ENCODE measurements around the gene CDKAL1.
"Not testable (repeated sequence)": the region's sequence is repeated elsewhere in the genome, so short reads cannot be mapped to it uniquely, and the experiment has no call there.

CDKAL1 gene

DNA sequence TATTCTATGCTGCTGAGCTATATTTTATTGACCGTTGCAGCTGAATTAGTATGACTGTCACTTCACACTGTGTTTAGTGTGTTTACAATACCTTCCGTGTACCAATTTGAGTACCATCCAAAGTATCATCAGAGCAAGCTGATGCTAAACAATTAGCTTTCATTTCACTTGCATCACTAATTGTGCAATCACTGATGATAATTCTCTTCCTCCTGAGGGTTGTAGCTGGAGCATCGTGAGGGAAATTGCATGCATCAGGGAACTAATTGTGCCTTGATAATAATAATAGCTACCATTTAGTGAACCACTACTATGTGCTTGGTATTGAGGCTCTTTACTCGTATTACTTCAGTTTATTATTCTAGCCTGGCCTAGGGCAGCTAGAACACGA is 674.5 kb downstream of the CDKAL1 start:
- no peak for DNase-seq (ENCODE audit: low read depth)

DNA sequence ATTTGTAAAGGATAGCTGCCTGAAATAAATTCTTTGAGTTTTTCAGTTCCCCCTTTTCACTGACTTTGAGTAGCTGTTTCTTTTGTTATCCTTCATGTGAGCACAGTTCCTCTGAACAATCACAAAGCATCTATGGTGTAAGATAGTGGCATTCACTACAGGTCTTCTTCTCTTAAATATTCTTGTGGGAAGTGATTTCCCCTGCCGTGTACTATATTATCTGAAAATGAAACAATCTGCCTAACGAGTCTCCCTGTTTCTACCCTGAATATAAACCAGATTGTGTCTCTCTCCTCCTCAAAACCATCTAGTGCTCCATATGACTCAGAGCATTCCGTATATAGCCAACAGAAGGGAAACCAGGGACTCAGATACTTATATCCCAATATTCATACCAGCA is 679.2 kb downstream of the CDKAL1 start:
- no peak for DNase-seq (ENCODE audit: low read depth)

DNA sequence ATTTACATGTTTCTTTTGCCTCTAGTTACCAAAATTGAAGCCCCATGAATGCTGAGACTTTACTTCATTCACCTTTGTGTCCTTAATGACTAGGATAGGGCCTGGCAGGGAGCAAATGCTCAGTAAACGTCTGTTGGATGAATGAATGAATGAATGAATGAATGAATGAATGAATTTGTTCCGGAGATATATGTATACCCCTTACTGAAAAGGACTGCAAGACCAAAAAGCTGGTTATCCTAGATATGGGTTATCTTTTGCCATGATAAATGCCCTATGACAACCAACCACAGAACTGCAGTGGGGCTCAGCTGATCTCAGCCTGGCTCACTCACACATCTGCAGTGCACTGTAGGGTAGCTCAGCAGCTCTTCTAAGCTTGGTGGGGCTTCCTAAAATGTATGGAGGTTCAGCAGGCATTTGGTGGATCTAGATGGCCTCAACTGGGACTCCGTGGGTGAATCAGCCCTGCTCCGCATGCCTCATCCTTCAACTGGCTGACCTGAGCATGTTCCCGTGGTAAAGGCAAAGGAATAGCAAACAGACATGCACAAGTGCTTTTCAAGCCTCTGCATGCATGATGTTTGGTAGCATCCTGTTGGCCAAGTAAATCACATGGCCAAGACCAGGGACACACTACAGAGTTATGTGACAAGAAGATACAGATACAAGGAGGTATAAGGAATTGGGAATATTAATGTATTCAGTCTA is 680.6 kb downstream of the CDKAL1 start:
- no peak for DNase-seq (ENCODE audit: low read depth)

DNA sequence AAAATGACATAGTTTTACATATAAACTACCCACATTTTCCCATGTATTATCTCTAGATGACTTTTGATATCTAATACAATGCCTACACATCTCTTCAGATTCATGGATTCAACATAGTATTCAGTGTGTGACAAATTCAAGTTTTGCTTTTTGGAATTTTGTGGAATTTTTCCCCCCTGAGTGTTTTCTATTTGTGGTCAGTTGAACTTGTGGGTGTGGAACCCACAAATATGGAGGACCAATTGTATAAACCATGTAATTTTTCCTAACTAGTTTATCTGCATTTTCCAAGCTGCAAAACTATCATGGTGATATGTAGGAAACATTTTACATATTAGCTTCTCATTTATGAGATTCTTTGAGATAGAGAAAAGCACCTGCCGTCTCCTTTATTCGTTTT is 685.0 kb downstream of the CDKAL1 start:
- DNase-seq (ENCODE audit: low read depth): no peak

DNA sequence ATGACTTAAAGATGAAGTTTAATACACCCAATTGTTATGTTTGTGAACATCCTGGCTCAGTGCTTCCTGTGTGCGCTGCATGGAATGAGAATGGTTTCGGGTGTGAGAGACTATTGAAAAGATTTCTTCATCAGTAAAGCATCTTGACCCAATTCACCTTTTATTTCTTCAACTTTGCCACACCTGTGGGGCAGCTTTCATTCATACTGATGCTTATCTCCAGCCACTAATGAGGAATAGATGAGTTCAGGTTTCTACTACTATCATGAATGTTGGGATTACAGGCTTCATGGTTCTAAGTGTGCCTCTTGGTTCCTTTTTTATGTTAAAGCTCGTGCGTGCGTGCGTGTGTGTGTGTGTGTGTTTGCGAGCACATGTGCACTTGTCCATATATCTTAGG is 685.6 kb downstream of the CDKAL1 start:
- DNase-seq (ENCODE audit: low read depth): no peak

DNA sequence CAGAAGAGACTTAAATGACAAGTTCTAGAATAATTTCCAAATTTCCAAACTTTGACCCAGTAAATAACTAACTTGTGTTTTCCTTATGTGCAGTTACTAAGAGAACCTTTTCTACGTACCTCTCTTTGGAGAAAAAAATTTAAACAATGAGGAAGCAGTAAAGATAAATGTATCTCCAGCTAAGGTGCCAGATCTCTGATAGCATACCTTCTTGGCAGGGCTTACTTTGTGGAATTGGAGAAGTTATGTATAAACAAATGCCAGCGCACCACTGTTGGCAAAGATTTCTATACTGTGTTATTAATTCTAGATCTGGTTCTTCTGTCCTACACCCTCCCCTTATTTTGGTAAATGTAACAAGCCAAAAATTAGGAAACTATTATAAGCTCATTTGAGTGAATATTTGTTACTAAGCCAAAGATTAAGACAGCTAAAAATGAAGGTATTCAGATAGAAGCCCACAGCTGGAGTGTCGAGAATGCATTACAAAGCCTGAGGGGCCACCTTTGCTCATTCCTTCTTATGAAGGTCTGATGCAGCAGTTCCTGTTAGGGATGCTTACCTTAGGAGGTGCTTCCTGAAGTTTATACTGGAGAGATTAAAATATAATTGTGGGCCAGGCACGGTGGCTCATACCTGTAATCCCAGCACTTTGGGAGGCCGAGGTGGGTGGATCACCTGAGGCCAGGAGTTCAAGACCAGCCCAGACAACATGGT is 686.2 kb downstream of the CDKAL1 start:
- DNase-seq (ENCODE audit: low read depth): no peak

DNA sequence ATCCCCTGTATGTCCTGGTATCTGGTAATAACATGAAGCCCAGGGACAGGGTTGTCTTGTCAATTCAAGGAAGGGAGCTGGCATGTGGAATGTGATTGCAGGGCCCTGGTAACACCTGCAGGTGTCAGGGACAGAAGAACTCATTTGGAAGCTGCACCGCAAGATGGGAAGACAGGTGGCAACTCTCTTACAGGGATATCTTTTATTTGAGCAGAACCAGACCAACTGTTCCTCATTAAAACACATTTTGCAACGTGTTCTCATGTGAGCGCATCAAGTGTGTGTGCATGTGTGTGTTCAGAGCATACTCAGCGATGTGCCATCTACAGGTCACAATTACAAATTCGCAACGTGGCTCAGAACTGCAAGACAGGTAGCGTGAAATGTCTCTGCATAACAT is 688.4 kb downstream of the CDKAL1 start:
- DNase-seq (ENCODE audit: low read depth): no peak

DNA sequence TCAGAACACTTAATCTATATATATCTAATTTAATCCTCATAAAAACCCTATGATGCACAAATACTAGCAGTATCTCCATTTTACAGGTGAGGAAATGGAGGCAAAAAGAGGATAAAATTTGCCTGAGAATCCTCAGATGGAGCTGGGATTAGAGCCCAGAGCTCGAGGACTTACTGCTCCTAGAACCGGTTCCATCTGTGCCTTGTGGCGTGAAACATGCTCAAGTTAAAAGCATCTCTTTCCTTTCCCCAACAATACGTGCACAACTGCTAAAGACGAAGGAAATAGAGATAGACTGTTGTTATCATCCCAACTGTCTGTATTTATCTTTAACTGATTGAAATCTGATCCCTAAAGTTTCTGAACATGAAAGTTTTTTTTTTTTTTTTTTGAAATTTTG is 691.7 kb downstream of the CDKAL1 start:
- DNase-seq (ENCODE audit: low read depth): no peak

DNA sequence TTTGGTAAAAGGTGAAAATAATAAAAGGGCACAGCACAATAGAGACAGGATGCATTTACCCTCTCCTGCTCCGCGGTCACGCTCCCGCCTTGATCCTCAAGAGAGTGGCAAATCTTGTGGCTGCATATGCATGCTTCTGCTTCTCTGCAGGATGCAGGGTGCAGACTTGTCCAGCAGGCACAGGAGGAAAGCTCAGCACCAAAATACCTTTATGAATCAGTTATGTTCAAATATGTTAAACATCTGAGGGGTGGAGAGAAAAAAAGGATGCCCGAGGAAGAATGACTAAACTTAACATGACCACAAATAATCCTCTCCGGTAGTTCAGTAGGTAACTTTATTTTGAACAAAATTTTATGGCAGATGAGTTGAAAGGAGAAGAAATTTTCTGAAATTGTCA is 693.2 kb downstream of the CDKAL1 start:
- no peak for DNase-seq (ENCODE audit: low read depth)

DNA sequence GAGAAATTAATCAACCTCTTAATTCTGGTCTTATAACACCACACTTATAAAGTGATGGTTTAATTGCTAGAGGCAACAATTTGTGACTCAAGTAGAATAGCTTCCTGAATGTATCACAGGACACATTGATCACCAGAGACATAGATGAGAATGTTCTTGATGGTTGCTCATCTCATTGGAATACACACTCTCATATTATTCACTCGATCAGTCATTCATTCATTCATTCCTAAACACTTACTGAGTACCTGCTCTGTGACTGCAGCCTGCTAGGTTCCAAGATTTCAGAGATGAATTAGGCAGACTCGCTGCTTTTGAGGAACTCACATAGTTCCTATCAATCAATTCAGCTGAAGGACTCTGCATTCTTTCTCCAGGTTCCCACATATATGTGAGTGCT is 694.2 kb downstream of the CDKAL1 start:
- DNase-seq (ENCODE audit: low read depth): no peak

DNA sequence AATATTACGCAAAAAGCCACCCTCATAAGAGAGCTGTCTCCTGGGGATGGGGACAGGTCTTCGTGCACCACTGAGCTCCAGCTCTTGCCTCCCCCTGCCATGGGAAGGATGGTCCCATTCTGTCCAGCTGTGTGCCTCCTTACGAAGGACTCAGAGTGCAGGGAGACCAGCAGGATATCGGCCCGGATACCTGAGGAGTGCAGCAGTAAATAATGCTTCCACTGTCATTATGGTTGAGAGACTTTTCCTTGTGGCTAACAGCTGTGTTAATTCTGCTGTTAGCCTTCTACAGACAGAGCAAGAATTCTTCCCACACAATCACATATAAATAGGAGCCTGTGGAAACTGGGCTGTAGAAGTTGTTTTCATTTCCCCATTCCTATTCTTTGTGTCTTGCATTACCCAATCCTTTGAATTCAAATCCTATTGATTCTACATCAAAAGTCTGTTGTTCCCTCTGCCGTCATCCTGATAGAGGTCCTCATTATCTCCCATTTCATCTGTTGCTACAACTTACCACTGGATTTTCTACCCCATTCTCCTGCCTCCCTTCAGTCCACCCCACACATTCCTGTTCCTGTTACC is 694.7 kb downstream of the CDKAL1 start:
- no peak for DNase-seq (ENCODE audit: low read depth)

DNA sequence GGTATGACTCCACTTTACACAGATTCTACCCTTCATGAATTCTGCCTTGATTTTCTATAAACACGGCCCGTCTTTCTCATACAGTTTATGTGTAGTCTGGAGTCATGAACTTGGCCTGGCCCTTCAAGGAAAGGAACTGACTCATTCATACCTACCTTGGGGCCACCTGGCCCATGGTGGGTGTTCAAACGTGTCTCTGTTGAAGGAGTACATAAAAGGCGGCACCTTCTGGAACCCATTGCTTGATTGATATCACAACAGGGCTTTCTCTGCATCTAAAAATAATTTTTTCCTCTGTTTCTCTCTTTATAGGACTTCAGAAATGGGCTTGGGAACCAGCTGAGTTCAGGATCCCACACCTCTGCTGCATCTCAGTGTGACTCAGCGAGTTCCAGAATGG is 696.3 kb downstream of the CDKAL1 start:
- no peak for DNase-seq (ENCODE audit: low read depth)

DNA sequence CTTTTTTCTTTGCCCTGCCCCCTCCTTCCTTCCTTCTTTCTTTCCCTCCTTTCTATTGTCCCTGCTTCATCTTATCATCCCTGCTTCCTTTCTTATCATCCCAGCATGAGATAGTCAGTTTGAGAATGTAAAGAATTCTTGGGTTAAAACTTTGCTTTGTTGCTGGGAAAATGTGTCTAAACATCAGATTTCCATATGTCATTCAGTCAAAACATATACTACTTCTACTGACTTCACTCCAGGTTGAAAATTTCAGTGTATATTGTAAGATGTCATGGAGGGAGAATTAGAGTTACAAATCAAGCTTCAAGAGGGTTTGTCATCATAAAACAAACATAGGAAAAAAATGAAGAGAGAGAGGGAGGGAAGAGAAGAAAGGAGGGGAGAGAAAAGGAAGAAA is 700.9 kb downstream of the CDKAL1 start:
- no peak for DNase-seq (ENCODE audit: low read depth)

DNA sequence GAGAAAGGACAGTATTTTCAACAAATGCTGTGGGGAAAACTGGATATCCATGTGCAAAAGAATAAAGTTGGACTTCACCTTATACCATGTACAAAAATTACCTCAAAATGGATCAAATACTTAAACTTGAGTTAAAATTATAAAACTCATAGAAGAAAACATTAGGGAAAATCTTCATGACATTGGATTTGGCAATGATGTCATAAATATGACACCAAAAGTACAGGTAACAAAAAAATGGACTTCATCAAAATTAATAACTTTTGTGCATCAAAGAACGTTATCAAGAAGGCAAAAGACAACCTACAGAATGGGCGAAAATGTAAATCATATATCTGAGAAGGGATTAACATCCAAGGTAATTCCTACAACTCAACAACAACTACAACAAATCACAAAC is 704.0 kb downstream of the CDKAL1 start:
- DNase-seq (ENCODE audit: low read depth): no peak

DNA sequence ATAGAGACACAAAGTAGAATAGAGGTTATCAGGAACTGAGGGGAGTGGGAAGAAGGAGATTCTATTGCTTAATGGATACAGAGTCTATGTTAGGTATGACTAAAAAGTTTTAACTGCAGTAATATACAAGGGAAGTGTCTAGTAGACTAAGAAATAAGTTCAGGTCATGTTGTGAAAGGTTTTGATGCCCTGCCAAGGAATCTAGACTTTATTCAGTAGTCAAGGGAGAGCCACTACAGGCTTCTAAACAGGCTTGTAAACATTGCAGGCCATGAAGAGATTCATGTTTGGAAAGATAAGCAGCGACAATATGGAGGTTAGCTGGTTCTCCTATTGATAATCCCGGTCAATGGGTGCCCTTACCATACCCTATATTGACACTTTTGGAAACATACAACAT is 706.5 kb downstream of the CDKAL1 start:
- no peak for DNase-seq (ENCODE audit: low read depth)

DNA sequence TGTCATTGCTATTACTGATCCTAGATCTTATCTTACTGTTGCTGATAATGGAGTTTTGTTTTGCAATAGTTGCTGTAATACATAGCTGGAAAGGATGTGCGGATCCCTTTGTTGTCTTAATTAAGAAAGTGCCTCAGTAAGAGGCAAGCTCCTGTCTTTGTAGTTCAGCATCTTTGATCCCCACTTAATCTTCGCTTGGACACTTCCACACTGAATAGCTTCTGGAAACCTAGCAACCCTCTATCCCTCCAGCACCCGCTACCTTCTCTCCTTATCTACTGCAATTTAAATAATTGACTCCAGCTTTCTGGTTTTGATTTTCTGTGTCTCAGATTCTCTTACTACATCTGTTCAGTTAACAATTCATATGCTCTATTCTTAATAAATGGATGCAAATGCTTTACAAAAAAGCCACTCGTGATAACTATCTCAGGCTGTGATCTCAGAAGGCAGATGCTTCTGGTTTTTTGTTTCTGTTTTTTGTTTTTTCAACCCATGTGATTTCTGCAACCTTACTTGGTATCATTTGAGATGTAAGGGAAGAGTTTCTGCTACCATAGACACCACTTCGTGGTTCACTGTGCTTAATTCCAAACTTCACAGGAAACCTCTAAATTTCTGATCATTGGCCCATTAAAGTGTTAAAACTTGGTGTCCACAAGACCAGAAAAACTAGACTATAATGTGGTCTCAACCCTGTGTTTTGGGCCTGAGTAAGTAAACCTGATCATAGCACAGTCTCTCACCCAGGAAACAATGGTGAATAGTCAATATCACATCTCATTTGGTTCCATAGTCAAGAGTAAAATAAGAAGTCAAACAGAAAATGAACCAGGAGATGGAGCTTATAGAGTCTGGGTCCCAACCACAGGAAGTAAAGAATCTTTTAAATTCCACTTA is 707.2 kb downstream of the CDKAL1 start:
- no peak for DNase-seq (ENCODE audit: low read depth)

DNA sequence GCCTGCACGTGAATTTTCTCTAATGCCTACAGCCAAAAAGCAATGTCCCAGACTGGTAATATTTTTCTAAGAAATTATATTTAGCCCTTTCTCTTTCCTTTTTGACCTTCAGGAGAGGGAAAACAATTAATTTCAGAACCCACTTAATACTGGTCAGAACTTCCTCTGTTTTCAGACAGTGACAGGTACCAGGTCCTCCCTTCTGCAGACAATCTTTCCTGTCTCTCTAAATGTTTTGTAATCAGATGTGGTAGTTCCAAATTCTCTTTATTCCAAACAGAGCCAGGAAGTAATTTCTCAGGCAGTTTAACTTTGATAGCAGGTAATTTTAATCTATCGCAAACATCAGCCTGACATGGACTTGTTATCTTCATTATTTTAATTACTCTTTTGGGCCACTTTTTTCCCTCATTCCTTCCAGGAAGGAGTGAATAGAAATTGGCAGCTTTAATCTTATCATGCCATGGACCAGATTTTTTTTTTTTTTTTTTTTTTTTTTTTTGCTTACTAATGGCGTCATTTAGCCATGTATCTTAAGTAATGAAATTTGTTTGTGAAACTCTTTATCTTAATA is 710.7 kb downstream of the CDKAL1 start:
- DNase-seq (ENCODE audit: low read depth): no peak

DNA sequence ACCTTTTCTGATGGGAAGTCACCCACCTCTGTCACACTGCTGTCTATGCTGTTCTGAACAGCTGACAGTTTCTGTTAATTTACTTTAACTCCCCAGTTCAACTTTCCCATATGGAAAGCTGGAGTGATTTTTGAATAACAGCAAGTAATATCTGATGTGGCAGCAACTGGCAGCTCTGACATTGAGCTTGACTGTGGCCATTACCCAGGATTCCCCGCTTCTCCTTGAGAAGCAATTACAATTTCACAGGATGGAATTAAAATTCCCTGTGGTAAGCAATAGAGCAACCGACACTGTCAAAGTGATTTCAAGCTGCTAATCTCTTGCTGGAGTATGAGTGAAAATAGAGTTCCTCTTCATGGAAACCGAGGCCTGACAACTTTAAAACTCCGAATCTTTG is 711.2 kb downstream of the CDKAL1 start:
- no peak for DNase-seq (ENCODE audit: low read depth)

DNA sequence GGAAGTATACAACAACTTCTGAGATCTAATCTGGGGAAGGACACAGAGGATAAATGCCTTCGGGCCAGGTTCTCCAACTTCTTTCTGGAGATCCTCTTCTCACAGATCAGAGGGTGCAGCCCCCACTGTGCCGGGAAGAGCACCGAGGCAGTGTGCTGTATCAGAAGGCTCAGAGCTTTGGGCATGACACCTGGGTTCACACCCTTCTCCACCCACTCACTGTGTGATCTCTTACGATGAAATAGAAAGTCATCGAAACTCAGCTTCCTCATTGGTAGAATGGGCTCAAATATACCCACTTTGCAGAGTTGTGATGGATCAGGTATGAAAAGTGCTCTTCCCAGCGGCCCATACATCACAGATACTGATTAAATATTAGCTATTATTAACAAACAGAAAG is 711.8 kb downstream of the CDKAL1 start:
- no peak for DNase-seq (ENCODE audit: low read depth)

DNA sequence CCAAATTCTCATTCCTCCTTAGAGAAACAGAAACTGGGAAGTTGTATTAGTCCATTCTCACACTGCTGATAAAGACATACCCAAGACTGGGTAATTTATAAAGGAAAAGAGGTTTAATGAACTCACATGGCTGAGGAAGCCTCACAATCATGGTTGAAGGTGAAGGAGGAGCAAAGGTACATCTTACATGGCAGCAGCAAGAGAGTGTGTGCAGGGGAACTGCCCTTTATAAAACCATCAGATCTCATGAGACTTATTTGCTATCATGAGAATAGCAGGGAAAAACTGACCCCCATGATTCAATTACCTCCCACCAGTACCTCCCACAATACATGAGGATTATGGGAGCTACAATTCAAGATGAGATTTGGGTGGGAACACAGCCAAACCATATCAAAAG is 720.2 kb downstream of the CDKAL1 start:
- not testable (repeated sequence) for DNase-seq (ENCODE audit: low read depth)

DNA sequence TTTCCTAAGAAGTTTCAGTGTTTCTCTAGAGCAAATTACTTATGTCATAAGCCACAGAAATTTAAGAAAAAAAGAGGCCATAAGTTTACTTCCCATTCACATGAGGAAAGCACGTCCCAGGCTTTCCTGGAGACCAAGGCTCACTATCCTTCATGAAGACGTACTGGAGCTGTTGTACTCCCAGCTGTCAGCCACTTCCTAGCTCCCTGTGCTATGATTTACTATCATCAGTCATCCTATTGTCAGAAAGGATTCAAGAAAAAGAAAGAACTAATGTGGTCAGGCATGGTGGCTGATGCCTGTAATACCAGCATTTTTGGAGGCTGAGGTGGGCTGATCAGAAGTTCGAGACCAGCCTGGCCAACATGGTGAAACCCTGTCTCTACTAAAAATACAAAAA is 721.9 kb downstream of the CDKAL1 start:
- DNase-seq (ENCODE audit: low read depth): no peak

DNA sequence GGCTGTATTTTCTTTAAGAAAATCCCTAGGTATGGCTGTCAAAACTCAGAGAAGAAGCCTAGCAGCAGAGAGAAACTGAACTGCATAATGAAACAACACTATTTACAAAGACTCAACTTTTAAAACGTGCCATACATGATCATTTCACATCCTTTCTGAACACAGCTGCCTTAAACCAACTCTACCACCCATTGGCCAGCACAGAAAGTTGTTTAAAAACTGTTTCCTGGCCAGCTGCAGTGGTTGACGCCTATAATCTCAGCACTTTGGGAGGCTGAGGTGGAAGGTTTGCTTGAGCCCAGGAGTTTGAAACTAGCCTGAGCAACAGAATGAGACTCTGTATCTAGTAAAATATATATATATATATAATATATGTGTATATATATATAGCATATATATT is 722.9 kb downstream of the CDKAL1 start:
- no peak for DNase-seq (ENCODE audit: low read depth)
